K562 (cell line): Measurements from ENCODE around the gene DUS1L. TPM values are rescaled to one million over a fixed set of nuclear protein-coding genes. Genes with fewer than 3 reads are reported as not detected.

Experiments
- ATF4 ChIP-seq: fragments of 450-650 bp; formaldehyde crosslinking; IDR thresholded peaks from 2 replicates; pipeline ENCODE4 v1.4.0; 2022; ENCODE audit warnings: mild to moderate bottlenecking, moderate library complexity
- BDP1 ChIP-seq: IDR thresholded peaks from 3 replicates; pipeline ENCODE4 v1.6.1; 2011; ENCODE audit not compliant: insufficient read length, insufficient read depth
- C11orf30 ChIP-seq: fragments of 450-650 bp; IDR thresholded peaks from 2 replicates; pipeline ENCODE4 v1.6.1; 2016; ENCODE audit warnings: low read depth, mild to moderate bottlenecking
- FOSL1 ChIP-seq: fragments of 200-800 bp; sonication (Bioruptor generic); conservative IDR thresholded peaks from 2 replicates; pipeline ENCODE4 v1.6.1; 2016; ENCODE audit warnings: missing genetic modification characterization, missing compliant biosample characterization
- KDM4B ChIP-seq, 2 experiments: fragments of 450-650 bp in 1 of 2; sonication (generic) in 1 of 2; IDR thresholded peaks; 2 replicates each; pipeline ENCODE4 v1.6.1; 2016 to 2017; ENCODE audit warnings: borderline replicate concordance in 2 of 2, antibody characterized with exemption in 1 of 2, low read depth in 1 of 2, mild to moderate bottlenecking in 1 of 2
- L3MBTL2 ChIP-seq: fragments of 450-650 bp; IDR thresholded peaks from 2 replicates; pipeline ENCODE4 v1.6.1; 2016; ENCODE audit warnings: mild to moderate bottlenecking, moderate library complexity
- MTA1 ChIP-seq: fragments of 450-650 bp; IDR thresholded peaks from 2 replicates; pipeline ENCODE4 v1.6.1; 2017; ENCODE audit warnings: borderline replicate concordance
- NFATC3 ChIP-seq: fragments of 450-650 bp; IDR thresholded peaks from 2 replicates; pipeline ENCODE4 v1.6.1; 2017; ENCODE audit warnings: mild to moderate bottlenecking
- PCBP1 ChIP-seq: fragments of 200-400 bp; formaldehyde crosslinking; IDR thresholded peaks from 2 replicates; pipeline ENCODE4 v1.6.1; 2018; ENCODE audit warnings: mild to moderate bottlenecking, low read depth, low read length; ENCODE audit not compliant: poor library complexity, severe bottlenecking
- POLR2G ChIP-seq: fragments of 200-400 bp; formaldehyde crosslinking; IDR thresholded peaks from 2 replicates; pipeline ENCODE4 v1.6.1; 2017; ENCODE audit warnings: low read depth, mild to moderate bottlenecking, antibody characterized with exemption, low read length, moderate library complexity
- SIN3B ChIP-seq: fragments of 450-650 bp; IDR thresholded peaks from 2 replicates; pipeline ENCODE4 v1.6.1; 2017; ENCODE audit warnings: low read depth, mild to moderate bottlenecking, moderate library complexity
- SMAD4 ChIP-seq: fragments of 250-450 bp; sonication (Bioruptor Pico); conservative IDR thresholded peaks from 2 replicates; pipeline ENCODE4 v1.8.0; 2021; ENCODE audit warnings: inconsistent platforms, mild to moderate bottlenecking, moderate library complexity
- TCF7 ChIP-seq: sonication (generic); IDR thresholded peaks from 2 replicates; pipeline ENCODE4 v1.6.1; 2016; ENCODE audit warnings: antibody characterized with exemption, borderline replicate concordance
- XRCC5 ChIP-seq: fragments of 200-400 bp; formaldehyde crosslinking; IDR thresholded peaks from 2 replicates; pipeline ENCODE4 v1.6.1; 2017; ENCODE audit warnings: low read depth, mild to moderate bottlenecking, low read length
- ZFP1 ChIP-seq: fragments of 450-650 bp; formaldehyde crosslinking; IDR thresholded peaks from 2 replicates; pipeline ENCODE4 v1.4.0; 2020; ENCODE audit warnings: mild to moderate bottlenecking, mixed read lengths
- ZFPM2 ChIP-seq: fragments of 250-450 bp; sonication (Bioruptor Pico); IDR thresholded peaks from 2 replicates; pipeline ENCODE4 v1.5.1; 2022; ENCODE audit warnings: mild to moderate bottlenecking
- ZNF12 ChIP-seq: sonication (generic); formaldehyde crosslinking; IDR thresholded peaks from 2 replicates; pipeline ENCODE4 v1.4.0; 2020; ENCODE audit warnings: mild to moderate bottlenecking, missing genetic modification reagents
- ZNF24 ChIP-seq: fragments of 450-650 bp; IDR thresholded peaks from 2 replicates; pipeline ENCODE4 v1.6.1; 2016
- ZNF263 ChIP-seq: sonication (generic); formaldehyde crosslinking; IDR thresholded peaks from 2 replicates; pipeline ENCODE4 v1.8.0; 2022; ENCODE audit warnings: mild to moderate bottlenecking, missing genetic modification reagents, borderline replicate concordance
- ZNF3 ChIP-seq: fragments of 250-450 bp; sonication (Bioruptor Pico); IDR thresholded peaks from 2 replicates; pipeline ENCODE4 v1.5.0; 2021; ENCODE audit warnings: mild to moderate bottlenecking, moderate library complexity
- ZNF384 ChIP-seq: IDR thresholded peaks from 2 replicates; pipeline ENCODE4 v1.6.1; 2012; ENCODE audit warnings: low read depth, low read length, improper control_type of control experiment
- polyA plus RNA-seq, 8 experiments: library from polyadenylated mRNA; depleted of rRNA in 4 of 8; stranded (reverse) in 5 of 8; unstranded in 3 of 8; fragments of >200 nt; fragmentation: Nextera tagmentation in 2 of 8; fragmentation: Illumina TruSeq in 1 of 8; extraction: Ambion mirVana in 2 of 8; extraction: Trizol in 1 of 8; gene quantifications; 2 replicates each; pipeline versions ENCODE4 v1.2.1 to v1.2.3, GENCODE V29; 2011 to 2014; ENCODE audit warnings: inconsistent platforms in 1 of 8, missing spikeins in 1 of 8
- total RNA-seq, 7 experiments: library from RNA; depleted of rRNA in 6 of 7; stranded (reverse); fragments of >200 nt in 6 of 7; fragmentation: Illumina TruSeq in 2 of 7; extraction: Trizol in 2 of 7; gene quantifications; 2 replicates each; pipeline versions ENCODE4 v1.2.1 to v1.2.3, GENCODE V29; 2011 to 2021; ENCODE audit warnings: low replicate concordance in 1 of 7

Gene DUS1L
- total and polyA plus RNA-seq, 9 of the 15 experiments (the other 6 are each of a cell fraction or from before 2014, with no cell fraction given) = 7.8 to 210 (median 83.9) TPM

- TF ChIP-seq TCF7 (peak; percentile 82; the same call in 1 of the 2 replicates), SIN3B (peak; percentile 87), SMAD4 (peak; percentile 87), POLR2G (peak; percentile 62), MTA1 (no peak), ZNF384 (0 out of 2 replicates have a peak, but pooled peaks have one; percentile 36), L3MBTL2 (peak; percentile 66; the same call in 1 of the 2 replicates), FOSL1 (tag) (0 out of 2 replicates have a peak, but pooled peaks have one; percentile 22), KDM4B (IDR thresholded peaks at IDR 0.05; ENCODE audit: borderline replicate concordance in 2 of 2, low read depth in 1 of 2) (peak in 1 of 2 experiments; percentile 90; a peak in 1 of 4 replicates), XRCC5 (peak; percentile 79; the same call in 1 of the 2 replicates), ZFP1 (no peak), ZNF263 (peak; percentile 62; the same call in 1 of the 2 replicates), NFATC3 (no peak), BDP1 (no peak), C11orf30 (peak; percentile 89), ZNF12 (no peak), ZNF24 (peak; percentile 35; the same call in 1 of the 2 replicates), ZFPM2 (CRISPR knock-in tag) (0 out of 2 replicates have a peak, but pooled peaks have one; percentile 38), ATF4 (CRISPR knock-in tag) (0 out of 2 replicates have a peak, but pooled peaks have one; percentile 51), PCBP1 (peak; percentile 71), ZNF3 (CRISPR knock-in tag) (no peak)
Measured at GRCh38 chr17:82065638-82066303, at the start of gene DUS1L (continued).
